C4-2B (cell line): ENCODE results near the gene CETP.
A peak's percentile ranks its signal among the peaks of the same experiment; 100 is the strongest.
"Not testable (repeated sequence)": the region's sequence is repeated elsewhere in the genome, so short reads cannot be mapped to it uniquely, and the experiment has no call there.

ENCODE experiments used
- H3K27ac ChIP-seq: fragments of 450-650 bp; 2 replicates; pipeline ENCODE4 v1.5.1; 2017
- CTCF ChIP-seq: fragments of 450-650 bp; conservative IDR thresholded peaks from 2 replicates; pipeline ENCODE4 v1.5.1; 2017; ENCODE audit warnings: mild to moderate bottlenecking
- ZFX ChIP-seq: fragments of 450-650 bp; IDR thresholded peaks from 2 replicates; pipeline ENCODE4 v1.6.1; 2017

The CETP gene

GRCh38 chr16:56985288-56985961, 23.7 kb downstream of the CETP start:
- H3K27ac ChIP-seq, result no peak overlapping the region
- no peak for TF ChIP-seq ZFX
- no peak for TF ChIP-seq CTCF

- no peak overlapping the region for H3K27ac ChIP-seq
- TF ChIP-seq CTCF, result no peak
- TF ChIP-seq ZFX, result no peak
These were observed 24.2 kb downstream of the CETP start for GRCh38 chr16:56985962-56986360.

- no peak for TF ChIP-seq CTCF
- no peak for TF ChIP-seq ZFX
- H3K27ac ChIP-seq, result no peak overlapping the region
These were observed 24.6 kb downstream of the CETP start for GRCh38 chr16:56986361-56986760.

- H3K27ac ChIP-seq, result not testable (repeated sequence)
These were observed 25.2 kb downstream of the CETP start for GRCh38 chr16:56986908-56987307.

- TF ChIP-seq CTCF (no peak), ZFX (no peak)
- no peak overlapping the region for H3K27ac ChIP-seq
These were observed 25.9 kb downstream of the CETP start for GRCh38 chr16:56987692-56988091.

GRCh38 chr16:56988161-56988947, 26.6 kb downstream of the CETP start:
- H3K27ac ChIP-seq, result no peak overlapping the region; the same call in 1 of the 2 replicates
- TF ChIP-seq ZFX (no peak), CTCF (no peak)

GRCh38 chr16:56988948-56989945, 27.5 kb downstream of the CETP start, which contains the start of gene NLRC5:
TSS of gene NLRC5 (plus strand) at chr16:56989557. CDS start at chr16:57020713, 31,156 bp downstream.
- no peak for TF ChIP-seq CTCF
- TF ChIP-seq ZFX, result no peak
- peak within 1 kb of the TSS; percentile 39 for H3K27ac ChIP-seq
